SK-N-MC (cell line): Measurements from ENCODE around the gene PLSCR3.

Experiments
- EZH2 ChIP-seq: fragments of 200-600 bp; sonication (generic); IDR thresholded peaks from one replicate; pipeline ENCODE4 v1.6.1; 2017; ENCODE audit warnings: antibody characterized with exemption
- FOXP2 ChIP-seq: optimal IDR thresholded peaks from 2 replicates; pipeline ENCODE3; 2011; ENCODE audit warnings: mild to moderate bottlenecking, moderate library complexity; ENCODE audit not compliant: insufficient read depth; ENCODE audit errors: extremely low read length, control extremely low read depth
- POLR2AphosphoS5 ChIP-seq: IDR thresholded peaks from 2 replicates; pipeline ENCODE4 v1.6.1; 2012; ENCODE audit warnings: mild to moderate bottlenecking, low read depth, low read length, borderline replicate concordance

DNA sequence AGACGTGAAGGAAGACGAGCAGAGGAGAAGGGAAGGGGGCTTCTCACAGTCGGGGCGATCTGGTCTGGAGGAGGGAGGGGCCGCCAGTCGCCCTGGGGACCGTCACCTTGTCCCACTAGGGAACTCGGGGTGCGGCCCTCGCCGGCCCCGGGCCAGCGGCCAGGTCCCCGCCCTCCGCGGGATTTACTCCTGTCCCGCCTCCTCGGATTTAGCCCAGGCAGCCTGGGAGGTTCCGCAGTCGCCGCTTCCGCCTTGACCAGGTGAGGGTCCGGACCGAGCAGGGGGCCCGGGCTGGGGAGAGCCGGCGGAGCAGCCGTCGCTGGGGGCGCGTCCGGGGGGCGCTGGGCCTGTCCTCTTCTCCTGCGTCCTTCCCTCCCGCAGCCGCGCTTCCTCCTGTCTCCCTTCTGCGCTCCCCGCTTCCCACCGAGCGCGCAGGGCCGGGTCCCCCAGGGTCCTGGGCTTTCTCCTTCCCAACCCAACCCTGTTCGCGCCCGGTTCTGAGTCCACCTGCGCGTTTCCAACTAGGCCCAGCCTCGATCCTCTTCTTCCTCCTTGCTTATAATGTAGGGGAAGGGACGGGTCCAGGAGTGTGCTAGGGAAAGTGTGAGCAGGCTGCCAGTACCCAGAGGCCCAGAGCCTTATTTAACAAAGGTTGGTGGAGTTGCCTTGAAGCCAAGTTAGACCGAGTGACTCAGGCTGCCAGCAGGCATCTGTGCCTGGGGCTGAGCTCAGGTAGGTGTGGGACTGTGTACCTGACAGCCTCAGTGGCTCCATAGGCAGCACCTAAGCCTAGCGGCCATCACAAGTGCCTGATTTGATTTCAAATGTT, 13.3 kb downstream of the PLSCR3 start, which contains the start of gene TNK1:
- no peak for TF ChIP-seq POLR2AphosphoS5
- TF ChIP-seq EZH2: no peak
- no peak for TF ChIP-seq FOXP2
